Endodermal cell (in vitro differentiated cells): Measurements from ENCODE around the gene MAPK1. TPM values are rescaled to one million over a fixed set of nuclear protein-coding genes. Genes with fewer than 3 reads are reported as not detected.
"Not testable (repeated sequence)": the region's sequence is repeated elsewhere in the genome, so short reads cannot be mapped to it uniquely, and the experiment has no call there.

ENCODE experiments used
- DNase-seq: peaks from one replicate; pipeline ENCODE4 v3.0.0-alpha.2; 2017
- H3K27ac ChIP-seq: 2 replicates; pipeline ENCODE4 v1.5.1; 2013; ENCODE audit warnings: mild to moderate bottlenecking, low read depth, low read length, moderate library complexity
- H3K27me3 ChIP-seq: 2 replicates; pipeline ENCODE4 v1.6.1; 2013; ENCODE audit warnings: mild to moderate bottlenecking, low read length, moderate library complexity; ENCODE audit not compliant: insufficient read depth, control insufficient read depth, poor library complexity, severe bottlenecking
- H3K36me3 ChIP-seq: 2 replicates; pipeline ENCODE4 v1.7.0; 2013; ENCODE audit warnings: mild to moderate bottlenecking, low read length, moderate library complexity; ENCODE audit not compliant: control insufficient read depth, insufficient read depth
- H3K4me1 ChIP-seq: one replicate; pipeline ENCODE4 v1.7.0; 2013; ENCODE audit warnings: low read length; ENCODE audit not compliant: control insufficient read depth, insufficient read depth
- H3K4me3 ChIP-seq: 2 replicates; pipeline ENCODE4 v1.5.1; 2013; ENCODE audit warnings: mild to moderate bottlenecking, low read length, moderate library complexity
- H3K9ac ChIP-seq: 2 replicates; pipeline ENCODE4 v1.6.1; 2013; ENCODE audit warnings: mild to moderate bottlenecking, low read length, moderate library complexity; ENCODE audit not compliant: poor library complexity, severe bottlenecking; ENCODE audit errors: extremely low read depth
- H3K9me3 ChIP-seq: 2 replicates; pipeline ENCODE4 v1.6.1; 2013; ENCODE audit warnings: mild to moderate bottlenecking, low read length, moderate library complexity; ENCODE audit not compliant: control insufficient read depth
- H3K27ac Mint-ChIP-seq: 2 replicates; pipeline ENCODE4 v1.8.0; 2020; ENCODE audit warnings: mixed read lengths
- H3K27me3 Mint-ChIP-seq: 2 replicates; pipeline ENCODE4 v1.8.0; 2021; ENCODE audit warnings: mild to moderate bottlenecking, mixed read lengths; ENCODE audit not compliant: insufficient read depth
- H3K36me3 Mint-ChIP-seq: 2 replicates; pipeline ENCODE4 v1.8.0; 2020; ENCODE audit warnings: low read depth, mixed read lengths
- H3K4me1 Mint-ChIP-seq: 2 replicates; pipeline ENCODE4 v1.8.0; 2020; ENCODE audit warnings: mixed read lengths
- H3K4me3 Mint-ChIP-seq: 2 replicates; pipeline ENCODE4 v1.8.0; 2020; ENCODE audit warnings: mild to moderate bottlenecking, moderate library complexity, mixed read lengths
- H3K9me3 Mint-ChIP-seq: 2 replicates; pipeline ENCODE4 v1.8.0; 2020; ENCODE audit warnings: mild to moderate bottlenecking, mixed read lengths
- WGBS, 2 experiments: methylation state at CpG; one replicate each; pipeline versions ENCODE4 v1.1.5 to v1.1.7; 2013; ENCODE audit warnings: missing lambda C conversion rate in 2 of 2, mixed read lengths in 1 of 2; ENCODE audit not compliant: insufficient coverage in 1 of 2, insufficient read length in 1 of 2; 5-methylcytosine and 5-hydroxymethylcytosine counted together
- total RNA-seq, 2 donors: library from RNA; stranded (reverse); fragmentation: NEBNext Ultra II Directional in 1 of 2; extraction: Animal tissue kit (Norgen Biotek cat#: 25700) in 1 of 2; gene quantifications; 2 replicates in 1 of 2; 3 replicates in 1 of 2; pipeline ENCODE4 v1.2.1, GENCODE V29; 2021
- TF ChIP-seq, protein P1 (sequence below): fragments of 200-600 bp; sonication (generic); conservative IDR thresholded peaks from 2 replicates; pipeline ENCODE4 v1.5.0; 2021; ENCODE audit warnings: antibody characterized with exemption, mild to moderate bottlenecking

The MAPK1 gene
- total RNA-seq, 2 donors from 2014 or later = 76.8 to 78.6 TPM

- H3K4me3 Mint-ChIP-seq = no peak overlapping the region
- Histone ChIP-seq H3K27me3 (no peaks in the 10 kb centered on the region), H3K9me3 (no peaks in the 10 kb centered on the region), H3K36me3 (no peaks in the 10 kb centered on the region), H3K4me3 (no peak overlapping the region), H3K27ac (no peak overlapping the region), H3K4me1 (no peaks in the 10 kb centered on the region), H3K9ac (no peak overlapping the region)
- H3K9me3 Mint-ChIP-seq = peaks cover 11% of the 10 kb centered on the region
- H3K4me1 Mint-ChIP-seq = no peaks in the 10 kb centered on the region
- WGBS, 2 experiments = 83 to 93% methylated on average over 5 to 10 of the region's 10 CpGs
- no peak for DNase-seq
- H3K27ac Mint-ChIP-seq = no peak overlapping the region
- H3K27me3 Mint-ChIP-seq = peaks cover 9% of the 10 kb centered on the region
- TF ChIP-seq, protein P1, sequence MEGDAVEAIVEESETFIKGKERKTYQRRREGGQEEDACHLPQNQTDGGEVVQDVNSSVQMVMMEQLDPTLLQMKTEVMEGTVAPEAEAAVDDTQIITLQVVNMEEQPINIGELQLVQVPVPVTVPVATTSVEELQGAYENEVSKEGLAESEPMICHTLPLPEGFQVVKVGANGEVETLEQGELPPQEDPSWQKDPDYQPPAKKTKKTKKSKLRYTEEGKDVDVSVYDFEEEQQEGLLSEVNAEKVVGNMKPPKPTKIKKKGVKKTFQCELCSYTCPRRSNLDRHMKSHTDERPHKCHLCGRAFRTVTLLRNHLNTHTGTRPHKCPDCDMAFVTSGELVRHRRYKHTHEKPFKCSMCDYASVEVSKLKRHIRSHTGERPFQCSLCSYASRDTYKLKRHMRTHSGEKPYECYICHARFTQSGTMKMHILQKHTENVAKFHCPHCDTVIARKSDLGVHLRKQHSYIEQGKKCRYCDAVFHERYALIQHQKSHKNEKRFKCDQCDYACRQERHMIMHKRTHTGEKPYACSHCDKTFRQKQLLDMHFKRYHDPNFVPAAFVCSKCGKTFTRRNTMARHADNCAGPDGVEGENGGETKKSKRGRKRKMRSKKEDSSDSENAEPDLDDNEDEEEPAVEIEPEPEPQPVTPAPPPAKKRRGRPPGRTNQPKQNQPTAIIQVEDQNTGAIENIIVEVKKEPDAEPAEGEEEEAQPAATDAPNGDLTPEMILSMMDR = no peak
- H3K36me3 Mint-ChIP-seq = no peaks in the 10 kb centered on the region
Measured at GRCh38 chr22:21881841-21882753, 14.7 kb upstream of the MAPK1 start.

DNA sequence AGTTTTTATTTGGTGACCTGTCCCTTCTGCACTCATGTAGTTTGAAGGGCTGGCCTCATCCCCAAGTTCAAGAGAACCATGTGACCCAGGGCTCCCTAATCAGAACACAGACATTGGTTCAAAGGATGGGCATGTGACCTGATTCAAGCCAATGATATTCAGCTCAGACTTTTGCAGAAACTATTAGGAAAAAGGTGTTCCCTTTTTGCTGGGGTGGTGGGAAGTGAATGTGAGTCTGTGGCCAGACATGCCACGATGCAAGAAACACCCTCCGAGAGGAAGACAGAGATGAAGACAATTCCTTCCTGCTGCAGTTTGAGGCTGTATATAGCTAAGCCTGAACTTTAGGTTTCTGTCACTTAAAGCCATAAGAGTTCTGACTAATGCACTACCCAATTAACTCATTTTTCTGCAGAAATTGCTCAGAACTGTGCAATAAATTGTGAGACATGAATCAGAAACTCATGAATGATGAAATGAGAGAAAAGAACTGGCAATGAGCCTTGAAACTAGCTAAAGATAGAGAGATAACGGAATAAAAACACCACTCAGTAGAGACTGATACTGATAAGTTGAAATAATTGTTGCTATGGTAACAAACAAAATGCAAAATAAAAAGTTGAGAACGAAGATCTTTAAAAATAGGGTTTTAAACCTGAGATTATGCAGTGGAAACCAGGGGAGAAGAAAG, 9.2 kb upstream of the MAPK1 start:
- 96 to 100% methylated on average over 2 to 4 of the region's 4 CpGs for WGBS, 2 experiments
- Histone ChIP-seq H3K9ac (no peak overlapping the region), H3K4me3 (no peak overlapping the region), H3K4me1 (no peaks in the 10 kb centered on the region), H3K27me3 (no peaks in the 10 kb centered on the region), H3K9me3 (no peaks in the 10 kb centered on the region), H3K27ac (no peak overlapping the region), H3K36me3 (no peaks in the 10 kb centered on the region)
- Mint-ChIP-seq H3K27ac (no peak overlapping the region), H3K9me3 (no peaks in the 10 kb centered on the region), H3K4me1 (no peaks in the 10 kb centered on the region), H3K4me3 (no peak overlapping the region), H3K27me3 (peaks cover 15% of the 10 kb centered on the region), H3K36me3 (no peaks in the 10 kb centered on the region)
- DNase-seq = no peak
- TF ChIP-seq, protein P1 = no peak

DNA sequence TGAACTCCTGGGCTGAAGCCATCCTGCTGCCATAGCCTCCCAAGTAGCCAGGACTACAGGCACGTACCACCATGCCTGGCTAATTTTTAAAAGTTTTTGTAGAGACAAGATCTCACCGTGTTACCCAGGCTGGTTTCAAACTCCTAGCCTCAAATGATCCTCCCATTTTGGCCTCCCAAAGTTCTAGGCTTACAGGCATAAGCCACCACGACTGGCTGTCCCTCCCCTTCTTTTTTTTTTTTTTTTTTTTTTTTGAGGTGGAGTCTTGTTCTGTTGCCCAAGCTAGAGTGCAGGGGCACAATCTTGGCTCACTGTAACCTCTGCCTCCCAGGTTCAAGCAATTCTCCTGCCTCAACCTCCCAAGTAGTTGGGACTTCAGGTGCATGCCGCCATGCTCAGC, 7.5 kb upstream of the MAPK1 start:
- not testable (repeated sequence) for H3K27ac ChIP-seq, H3K4me3 Mint-ChIP-seq, H3K4me1 ChIP-seq, H3K9me3 ChIP-seq, H3K27me3 ChIP-seq, DNase-seq, H3K36me3 ChIP-seq, H3K4me1 Mint-ChIP-seq, H3K9ac ChIP-seq, H3K4me3 ChIP-seq, H3K36me3 Mint-ChIP-seq, H3K9me3 Mint-ChIP-seq, H3K27ac Mint-ChIP-seq
- WGBS, 2 experiments = 76 to 81% methylated on average over 4 of the region's 4 CpGs
- peaks cover 13% of the 10 kb centered on the region for H3K27me3 Mint-ChIP-seq
